ENCODE results near the gene KLRK1.
A peak's percentile ranks its signal among the peaks of the same experiment; 100 is the strongest.
"Not testable (repeated sequence)": the region's sequence is repeated elsewhere in the genome, so short reads cannot be mapped to it uniquely, and the experiment has no call there.

KLRK1 gene

DNA sequence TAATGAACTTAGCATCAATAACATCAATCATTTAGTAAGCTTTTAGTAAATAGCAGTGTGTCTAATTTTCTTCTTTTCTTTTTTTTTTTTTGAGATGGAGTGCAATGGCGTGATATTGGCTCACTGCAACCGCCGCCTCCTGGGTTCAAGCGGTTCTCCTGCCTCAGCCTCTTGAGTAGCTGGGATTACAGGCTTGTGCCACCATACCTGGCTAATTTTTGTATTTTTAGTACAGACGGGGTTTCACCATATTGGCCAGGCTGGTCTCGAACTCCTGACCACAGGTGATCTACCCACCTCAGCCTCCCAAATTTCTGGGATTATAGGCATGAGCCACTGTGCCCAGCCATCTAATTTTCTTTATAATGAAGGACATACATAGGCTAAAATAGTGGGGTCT is 2.3 kb downstream of the KLRK1 start:
- DNase-seq, result not testable (repeated sequence)

DNA sequence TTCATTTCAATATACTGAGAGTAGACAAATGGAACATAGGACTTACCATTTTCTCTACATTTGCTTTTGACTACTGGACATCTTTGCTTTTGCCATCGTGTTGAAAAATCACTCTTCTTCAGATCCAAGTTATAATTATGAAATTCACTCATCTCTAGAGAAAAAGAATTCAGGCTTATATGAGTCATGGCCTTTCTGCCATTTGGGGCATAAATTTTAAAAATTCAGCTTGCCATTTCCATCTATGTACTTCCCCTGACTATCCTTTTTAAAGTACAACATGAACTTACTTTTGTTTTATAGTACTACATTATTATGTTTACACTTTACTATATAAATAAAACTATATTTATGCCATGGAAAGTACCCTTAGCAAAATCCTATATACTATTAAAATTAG is 3.0 kb downstream of the KLRK1 start:
- DNase-seq, result no peak

DNA sequence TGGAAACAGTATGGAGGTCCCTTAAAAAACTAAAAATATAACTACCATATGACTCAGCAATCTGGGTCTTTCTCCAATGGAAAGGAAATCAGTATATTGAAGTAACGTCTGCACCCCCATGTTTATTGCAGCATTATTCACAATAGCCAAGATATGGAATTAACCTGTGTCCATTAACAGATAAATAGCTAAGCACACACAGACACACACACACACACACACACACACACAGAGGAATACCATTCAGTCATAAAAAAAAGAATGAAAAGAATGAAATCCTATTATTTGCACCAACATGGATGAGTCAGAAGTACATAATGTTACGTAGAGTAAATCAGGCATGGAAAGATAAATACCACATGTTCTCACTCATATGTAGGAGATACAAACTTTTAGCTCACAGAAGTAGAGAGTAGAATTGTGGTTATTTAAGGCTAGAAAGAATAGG is 4.7 kb downstream of the KLRK1 start:
- no peak for DNase-seq

DNA sequence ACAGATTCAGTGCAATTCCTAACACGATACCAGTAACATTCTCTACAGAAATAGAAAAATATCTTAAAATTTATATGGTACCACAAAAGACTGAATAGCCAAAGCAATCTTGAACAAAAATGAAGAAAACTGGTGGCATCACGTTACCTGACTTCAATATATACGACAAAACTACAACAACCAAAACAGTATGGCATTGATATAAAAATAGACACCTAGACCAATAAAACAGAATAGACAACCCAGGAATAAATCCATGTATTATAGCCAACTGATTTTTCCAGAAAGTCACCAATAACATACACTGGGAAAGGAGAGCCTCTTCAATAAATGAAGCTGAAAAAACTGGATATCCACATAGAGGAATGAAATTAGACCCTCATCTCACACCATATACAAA is 5.7 kb downstream of the KLRK1 start:
- DNase-seq, result no peak

DNA sequence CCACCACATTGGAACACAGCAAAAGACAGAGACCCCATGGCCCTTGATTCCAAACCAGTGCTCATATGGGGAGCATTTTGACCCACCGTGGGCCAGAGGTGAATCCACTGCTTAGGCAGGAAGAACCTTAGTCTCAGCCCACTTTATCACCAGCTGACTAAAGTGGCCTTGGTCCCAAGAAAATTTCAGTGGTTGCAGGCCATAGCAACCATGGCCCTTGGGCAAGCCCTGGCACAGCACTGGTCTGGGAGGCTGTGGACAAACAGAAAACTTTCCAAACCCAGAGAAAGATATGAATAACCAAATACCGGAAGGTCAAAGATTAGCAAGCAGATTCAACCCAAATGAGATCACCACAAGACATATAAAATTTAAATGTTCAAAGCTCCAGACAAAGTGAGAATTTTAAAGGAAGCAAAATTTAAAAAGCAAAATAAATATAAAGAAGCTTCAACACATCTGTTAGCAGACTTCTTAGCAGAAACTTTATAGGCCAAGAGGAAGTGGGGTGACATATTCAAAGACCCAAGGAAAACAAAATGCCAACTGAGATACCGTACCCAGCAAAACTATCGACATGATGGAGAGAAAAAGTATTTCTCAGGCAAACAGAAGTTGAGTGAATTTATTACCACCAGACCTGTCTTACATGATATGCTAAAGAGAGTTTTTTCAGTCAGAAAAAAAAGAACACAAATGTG is 7.8 kb downstream of the KLRK1 start:
- DNase-seq, result no peak

DNA sequence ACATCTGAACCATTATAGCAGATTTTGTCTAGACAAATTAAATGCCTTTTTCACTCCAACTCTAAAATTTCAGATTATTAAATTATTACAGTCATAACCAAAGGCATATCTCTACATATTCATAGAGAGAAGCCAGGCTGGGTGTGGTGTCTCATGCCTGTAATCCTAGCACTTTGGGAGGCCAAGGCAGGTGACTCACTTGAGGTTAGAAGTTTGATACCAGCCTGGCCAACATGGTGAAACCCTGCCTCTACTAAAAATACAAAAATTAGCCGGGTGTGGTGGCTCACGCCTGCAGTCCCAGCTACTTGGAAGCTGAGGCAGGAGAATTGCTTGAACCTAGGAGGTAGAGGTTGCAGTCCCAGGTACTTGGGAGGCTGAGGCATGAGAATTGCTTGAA is 11.1 kb downstream of the KLRK1 start:
- not testable (repeated sequence) for DNase-seq

DNA sequence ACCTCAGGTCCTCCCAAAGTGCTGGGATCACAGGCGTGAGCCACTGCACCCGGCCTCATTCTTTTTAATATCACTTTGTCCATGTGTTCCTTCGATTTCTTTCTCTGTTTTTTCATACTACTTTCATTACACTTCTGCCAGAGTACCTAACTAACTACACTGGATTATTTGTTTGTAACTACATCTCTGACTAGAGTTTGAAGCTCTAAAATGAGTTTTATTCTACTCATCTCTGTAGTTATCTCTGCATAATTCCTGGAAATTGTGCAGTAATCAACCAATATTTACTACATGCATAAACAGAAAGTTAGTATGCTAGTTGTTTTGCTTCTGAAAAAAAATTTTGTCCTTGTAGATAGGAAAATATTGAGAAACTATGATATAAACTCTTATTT is 15.2 kb downstream of the KLRK1 start:
- DNase-seq, result no peak

DNA sequence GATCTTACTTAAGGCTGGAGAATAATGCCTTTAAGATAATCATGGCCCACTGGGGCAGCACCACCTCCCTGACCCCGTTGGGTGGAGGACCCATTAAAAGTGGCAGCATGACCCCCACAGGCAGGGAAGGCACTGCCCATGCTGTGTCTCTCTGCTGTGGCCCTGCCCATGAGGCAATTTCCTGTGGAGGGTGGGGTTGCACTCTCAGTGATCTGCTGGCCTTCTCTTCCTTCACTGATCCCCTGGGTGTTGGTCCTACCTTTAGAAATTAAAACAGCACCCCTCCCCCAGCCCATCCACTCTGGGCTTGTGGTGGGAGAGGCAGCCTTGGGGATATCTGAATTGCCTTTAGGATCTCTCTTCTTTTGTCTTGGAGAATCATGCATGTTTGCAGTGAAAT is 17.3 kb downstream of the KLRK1 start:
- peak; percentile 3 to 19 for DNase-seq

DNA sequence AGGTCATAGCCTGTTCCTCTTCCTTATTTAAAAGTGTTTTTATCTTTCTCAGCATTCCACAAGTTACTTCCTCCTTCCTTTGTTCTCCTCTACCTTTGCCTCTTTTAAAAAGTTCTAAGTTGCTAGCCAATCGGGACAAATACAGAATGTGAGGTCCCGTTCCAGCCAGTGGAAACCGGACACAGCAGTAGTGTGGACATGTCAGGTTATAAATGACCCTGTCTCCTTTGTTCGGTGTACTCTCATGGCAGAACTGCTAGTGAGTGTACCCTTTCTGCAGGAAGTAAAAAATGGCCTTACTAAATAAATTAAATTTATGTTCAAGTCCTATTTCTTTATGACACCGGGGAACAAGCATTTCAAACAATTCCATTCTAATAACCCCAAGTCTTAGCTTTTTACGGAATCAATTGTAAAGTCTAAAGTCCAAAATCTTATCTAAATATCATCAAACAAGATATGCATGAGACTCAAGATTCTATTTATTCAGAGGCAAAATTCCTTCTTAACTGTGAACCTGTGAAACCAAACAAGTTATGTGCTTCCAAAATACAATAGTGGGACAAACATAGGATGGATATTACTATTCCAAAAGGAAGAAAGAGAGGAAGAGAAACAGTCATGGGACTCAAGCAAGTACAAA is 17.8 kb downstream of the KLRK1 start:
- not testable (repeated sequence) for DNase-seq

DNA sequence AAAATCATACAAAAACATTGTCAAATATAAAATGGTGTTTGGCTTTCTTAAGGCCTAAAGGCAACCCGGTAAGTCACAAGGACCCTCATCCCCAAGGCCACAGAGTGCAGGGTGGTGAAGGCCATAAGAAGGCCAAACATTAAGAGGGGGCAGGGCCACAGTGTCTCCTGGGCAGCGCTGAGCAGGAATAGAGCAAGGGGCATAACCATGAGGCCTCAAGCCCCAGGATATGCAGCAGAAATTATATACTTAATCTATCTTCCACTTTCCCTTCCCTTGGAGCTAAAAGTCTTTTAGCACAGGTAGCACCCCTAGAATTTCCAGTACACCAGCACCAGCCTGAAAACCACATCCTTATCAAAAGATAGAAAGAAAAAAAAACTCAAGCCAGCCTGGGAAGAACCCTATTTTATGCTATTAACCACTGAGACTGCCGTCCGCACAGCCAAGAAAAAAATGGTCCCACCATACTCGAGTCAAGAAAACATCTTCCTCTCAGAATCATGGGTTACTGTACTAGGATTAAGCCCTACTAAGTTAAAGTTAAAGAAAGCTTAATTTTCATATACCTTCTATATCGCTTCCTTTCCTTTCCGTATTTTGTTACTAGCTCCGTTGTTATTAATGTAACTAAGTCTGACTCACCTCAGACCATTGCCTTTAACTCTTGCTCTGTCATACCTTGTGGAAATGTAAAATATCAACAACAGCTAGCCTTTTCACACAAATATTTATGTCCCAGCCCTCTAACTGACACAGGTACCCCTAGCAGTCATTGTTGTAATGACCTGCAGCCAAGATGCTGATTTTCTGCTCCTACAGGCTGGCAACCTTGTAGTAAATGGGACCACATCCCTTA is 20.1 kb downstream of the KLRK1 start:
- DNase-seq, result no peak

DNA sequence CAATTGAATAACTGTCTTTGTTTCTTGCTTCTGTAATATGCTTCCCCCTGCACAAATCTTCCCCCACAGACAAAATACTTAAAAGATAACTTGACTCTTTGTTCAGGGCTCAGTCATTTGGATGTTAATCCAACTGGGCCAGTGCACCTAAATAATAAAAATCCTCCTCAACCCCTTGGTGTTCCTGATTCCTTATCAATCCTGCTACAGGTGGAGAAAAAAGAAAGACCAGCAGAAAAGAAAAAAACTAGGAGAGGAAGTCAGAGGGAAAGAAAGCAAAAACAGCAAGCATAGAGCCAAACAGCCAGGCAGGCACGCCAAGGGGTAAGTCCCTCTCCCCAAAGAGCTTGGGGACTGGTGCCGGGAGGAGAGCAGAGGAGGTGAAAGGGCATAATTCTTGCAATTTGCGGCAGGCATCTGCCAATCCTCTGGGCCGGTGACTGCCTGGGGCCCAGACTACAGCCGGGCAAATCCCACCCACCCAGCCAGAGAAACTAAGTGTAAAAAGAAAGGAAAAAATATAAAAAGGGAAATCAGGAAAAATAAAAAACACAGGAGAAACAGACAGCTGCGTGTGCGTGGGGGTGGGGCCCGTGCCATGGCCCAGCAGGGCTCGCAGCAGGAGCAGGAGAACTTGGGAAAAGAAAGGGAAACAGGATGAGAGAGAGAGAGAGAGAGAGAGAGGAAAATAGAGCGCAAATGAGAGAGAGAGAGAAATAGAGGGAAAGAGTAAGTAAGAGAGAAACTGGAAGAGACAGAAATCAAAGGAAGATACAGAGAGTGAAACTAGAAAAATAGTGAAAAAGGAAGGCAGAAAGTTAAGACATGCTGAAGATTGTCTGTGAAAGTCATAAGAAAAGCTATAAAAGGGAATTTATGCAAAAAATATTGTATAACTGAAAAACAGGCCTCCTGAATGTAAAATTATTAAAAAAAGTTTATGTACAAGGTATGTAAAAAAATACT is 21.4 kb downstream of the KLRK1 start:
- no peak for DNase-seq

DNA sequence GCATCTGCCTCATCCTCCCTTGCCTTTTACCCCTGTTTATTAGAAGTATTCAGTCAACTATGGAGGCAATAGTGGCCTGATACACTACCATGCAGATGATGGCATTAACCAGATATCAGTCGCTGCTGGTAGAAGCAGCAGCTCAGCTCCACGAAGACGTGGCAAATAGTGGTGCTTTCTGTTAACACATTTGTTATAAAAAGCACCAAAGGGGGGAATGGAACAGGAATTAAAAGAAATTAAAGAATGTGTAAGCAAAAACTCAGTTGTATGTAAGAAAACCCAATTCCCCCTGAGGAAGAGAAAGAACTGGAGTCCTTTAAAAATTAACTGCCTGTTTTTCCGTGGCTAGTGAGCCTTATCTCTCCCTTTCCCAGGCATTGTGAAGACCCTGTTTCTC is 22.1 kb downstream of the KLRK1 start:
- DNase-seq, result not testable (repeated sequence)

DNA sequence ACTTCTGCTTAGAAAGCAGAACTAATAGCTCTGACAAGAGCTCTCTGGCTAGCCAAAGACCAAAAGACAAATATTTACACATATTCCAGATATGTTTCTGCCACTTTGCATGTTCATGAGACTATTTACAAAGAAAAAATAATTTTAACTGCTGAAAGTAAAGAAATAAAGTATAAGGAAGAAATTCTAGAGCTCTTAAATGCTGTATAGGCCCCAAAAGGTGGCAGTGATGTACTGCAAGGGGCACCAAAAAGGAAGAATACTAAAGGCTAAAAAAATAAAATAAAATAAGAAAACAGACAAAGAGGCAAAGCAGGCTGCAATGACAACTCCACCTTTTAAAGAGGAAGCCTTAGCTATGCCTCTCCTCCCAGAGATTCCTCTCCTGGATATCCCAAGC is 23.0 kb downstream of the KLRK1 start:
- DNase-seq, result peak; percentile 25 to 58

DNA sequence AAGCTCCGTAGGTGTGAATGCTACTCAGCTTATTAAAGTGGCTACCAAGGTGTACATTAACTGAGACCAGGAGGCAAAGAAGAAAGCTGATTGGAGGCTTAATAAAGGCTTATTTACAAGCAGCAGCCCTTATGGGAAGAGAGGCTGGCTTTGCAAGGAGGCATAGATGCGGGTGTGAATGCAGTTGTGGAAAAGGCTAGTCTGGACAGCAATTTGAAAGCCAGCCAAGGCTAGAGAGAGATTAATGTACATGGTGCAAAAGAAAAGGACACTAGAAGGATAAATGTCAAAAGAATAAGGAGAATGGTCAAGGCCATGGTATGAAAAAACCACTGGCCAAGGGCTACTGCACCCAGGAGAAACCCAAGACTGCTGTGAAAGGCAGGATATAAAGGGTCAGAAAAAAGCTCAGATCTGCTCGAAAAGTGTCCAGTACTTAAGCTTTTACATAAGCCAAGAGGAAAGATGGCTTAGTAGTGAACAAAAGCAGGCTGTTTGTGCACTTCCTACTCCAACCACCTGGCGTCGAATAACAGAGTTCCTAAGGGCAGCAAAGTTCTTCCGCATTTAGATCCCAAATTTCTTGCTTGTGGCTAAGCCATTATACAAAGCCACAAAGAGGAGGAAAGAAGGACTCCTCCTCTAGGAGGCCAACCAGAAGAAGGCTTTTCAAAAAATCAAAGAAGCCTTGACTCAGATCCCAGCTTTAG is 24.0 kb downstream of the KLRK1 start:
- peak in 1 of 2 experiments; percentile 56 for DNase-seq

DNA sequence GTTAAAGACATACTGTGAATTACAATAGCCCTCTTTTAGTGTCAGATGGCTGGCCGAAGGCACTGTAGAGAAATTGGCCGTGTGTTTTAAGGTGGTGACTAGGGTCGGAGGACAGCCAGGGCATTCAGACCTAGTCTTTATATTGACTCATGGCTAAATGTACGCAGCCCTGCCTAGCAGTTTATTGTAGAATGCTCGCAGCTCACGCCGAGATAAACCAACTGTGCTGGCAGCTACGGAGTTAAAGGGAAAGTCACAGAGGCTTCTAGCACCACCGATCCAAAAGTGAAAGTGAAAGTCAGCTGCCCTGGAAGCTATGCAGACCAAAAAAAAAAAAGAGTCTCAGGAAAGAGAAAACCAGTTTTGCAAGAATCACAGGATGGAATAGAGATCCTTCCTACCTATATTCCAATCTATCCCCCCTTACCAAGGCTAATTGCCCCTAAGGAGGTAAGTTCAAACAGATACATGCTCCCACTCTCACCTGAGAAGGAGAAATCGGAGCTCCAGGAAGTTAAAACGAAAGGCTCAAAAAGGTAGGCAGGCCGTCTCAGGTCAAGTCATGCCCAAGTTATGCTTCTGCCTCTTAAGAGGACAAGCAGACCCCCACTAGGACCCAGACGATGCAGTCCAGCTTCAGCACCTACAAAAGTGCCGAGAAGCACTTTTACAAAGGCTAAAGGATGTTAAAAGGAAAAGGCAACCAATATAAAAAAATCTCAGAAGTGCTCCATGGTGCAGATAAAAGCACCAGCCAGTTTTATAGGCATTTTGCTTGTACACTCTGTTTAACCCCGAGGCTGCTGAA is 24.8 kb downstream of the KLRK1 start:
- peak; percentile 49 to 77 for DNase-seq

DNA sequence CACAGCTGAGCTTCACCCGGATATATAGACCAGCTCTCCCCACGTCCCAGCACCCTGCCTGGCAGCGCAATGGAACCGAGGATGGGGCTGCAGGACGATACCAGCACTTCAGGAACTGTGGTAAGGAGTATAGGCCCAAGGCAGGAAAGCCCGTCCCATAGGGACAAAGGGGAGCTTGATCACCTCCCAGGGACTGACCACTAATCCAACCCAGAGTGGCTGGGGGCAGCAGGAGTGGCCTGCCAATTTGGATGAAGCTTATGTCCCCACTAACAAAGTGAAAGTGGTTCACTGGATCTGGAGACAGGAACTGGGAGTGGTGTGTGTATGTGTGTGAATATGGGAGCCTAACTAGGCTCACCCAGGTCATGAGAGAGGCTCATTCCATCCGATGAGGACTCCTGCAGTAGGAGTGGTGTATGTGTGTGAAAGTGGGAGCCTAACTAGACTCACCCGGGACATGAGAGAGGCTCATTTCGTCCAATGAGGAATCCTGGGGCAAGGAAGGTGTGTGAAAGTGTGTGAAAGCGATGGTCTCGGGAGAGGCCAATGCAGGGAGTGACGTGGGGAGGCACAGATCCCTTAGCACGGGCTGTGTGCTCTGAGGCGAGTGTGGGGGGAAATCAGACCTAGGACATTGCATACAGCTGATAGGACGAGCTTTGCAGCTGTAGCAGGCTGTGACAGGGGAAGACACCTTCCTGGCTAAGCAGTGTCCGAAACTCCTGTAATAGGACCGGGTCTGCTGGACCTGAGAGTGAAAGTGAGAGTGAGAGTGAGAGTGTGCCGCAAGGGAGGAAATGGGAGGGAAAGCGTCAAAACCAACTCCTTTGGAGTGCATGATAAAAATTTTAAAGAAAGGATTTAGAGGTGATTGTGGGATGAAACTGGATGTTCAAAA is 25.7 kb downstream of the KLRK1 start:
- peak; percentile 35 to 68 for DNase-seq

DNA sequence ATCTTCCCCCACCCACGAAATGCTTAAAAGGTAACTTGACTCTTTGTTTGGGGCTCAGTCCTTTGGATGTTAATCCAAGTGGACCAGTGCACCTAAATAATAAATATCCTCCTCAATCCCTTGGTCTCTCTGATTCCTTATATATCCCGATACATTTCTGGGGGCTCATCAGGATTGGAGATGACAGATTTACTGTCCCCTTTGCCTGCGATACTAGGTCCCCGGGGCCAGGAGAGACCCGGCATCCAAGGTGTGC is 26.3 kb downstream of the KLRK1 start:
- DNase-seq, result peak in 1 of 2 experiments; percentile 48

DNA sequence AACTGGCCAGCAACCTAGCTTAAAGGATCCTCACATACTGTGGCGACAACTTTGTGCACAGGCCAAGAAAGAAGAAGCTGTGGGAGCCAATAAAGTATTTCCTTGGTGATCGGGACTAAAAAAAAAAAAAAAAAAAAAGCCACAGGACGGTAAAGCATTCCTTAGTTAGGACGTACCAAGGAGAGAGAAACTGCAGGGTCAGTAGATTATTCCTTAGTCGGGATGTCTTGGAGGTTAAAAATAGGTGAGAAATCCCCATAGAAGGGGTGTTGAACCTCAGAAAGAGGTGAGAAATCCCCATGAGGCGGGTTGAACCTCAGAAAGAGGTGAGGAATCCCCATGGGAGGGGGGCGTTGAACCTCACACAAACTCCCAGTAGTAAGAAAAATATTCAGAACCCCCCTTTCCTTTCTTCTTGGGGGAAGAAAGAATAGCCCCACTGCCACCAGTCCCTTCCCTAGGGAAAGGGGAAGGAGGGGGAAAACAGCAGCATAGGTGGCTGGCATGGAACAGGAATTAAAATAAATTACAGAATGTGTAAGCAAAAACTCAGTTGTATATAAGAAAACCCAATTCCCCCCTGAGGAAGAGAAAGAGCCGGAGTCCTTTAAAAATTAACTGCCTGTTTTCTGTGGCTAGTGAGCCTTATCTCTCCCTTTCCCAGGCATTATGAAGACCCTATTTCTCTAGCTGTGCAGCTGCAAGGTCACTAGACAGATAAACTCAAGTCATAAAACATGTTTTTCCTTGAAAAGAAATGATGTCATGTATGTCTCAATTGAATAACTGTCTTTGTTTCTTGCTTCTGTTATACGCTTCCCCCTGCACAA is 26.8 kb downstream of the KLRK1 start:
- no peak for DNase-seq

DNA sequence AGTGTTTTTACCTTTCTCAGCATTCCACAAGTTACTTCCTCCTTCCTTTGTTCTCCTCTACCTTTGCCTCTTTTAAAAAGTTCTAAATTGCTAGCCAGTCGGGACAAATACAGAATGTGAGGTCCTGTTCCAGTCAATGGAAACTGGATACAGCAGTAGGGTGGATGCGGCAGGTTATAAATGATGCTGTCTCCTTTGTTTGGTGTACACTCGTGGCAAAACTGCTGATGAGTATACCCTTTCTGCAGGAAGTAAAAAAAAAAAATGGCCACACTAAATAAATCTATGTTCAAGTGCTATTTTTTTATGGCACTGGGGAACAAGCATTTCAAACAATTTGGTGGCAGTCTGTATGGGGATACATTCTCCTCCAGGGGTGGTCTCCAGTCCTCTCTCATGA is 27.5 kb downstream of the KLRK1 start:
- peak in 1 of 2 experiments; percentile 5 for DNase-seq

Measured in NCI-H2081 (cell line).